ENCODE measurements around the gene WFDC13.
"Not testable (repeated sequence)": the region's sequence is repeated elsewhere in the genome, so short reads cannot be mapped to it uniquely, and the experiment has no call there.

WFDC13 gene

GRCh38 chr20:45701873-45702272, at the start of gene WFDC13:
TSS of gene WFDC13 (plus strand) at chr20:45702038. CDS start at chr20:45702124, 86 bp downstream.
- no peak for FAIRE-seq

GRCh38 chr20:45657038-45657437, 44.8 kb upstream of the WFDC13 start:
- not testable (repeated sequence) for FAIRE-seq

DNA sequence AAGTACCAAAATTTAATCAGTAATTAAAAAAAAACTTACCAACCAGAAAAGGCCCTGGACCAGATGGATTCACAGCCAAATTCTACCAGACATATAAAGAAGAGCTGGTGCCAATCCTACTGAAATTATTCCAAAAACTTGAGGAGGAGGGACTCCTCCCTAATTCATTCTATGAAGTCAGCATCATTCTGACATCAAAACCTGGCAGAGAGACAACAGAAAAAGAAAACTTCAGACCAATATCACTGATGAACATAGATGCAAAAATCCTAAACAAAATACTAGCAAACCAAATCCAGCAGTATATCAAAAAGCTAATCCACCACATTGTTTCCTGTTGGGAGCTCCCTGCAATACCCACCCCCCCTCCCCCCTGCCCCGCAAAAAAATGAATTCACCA, 31.7 kb upstream of the WFDC13 start, which contains the start of gene WFDC11:
WFDC11 (minus strand) TSS at position 101 of the 400 bp plus-strand sequence. CDS start 19,639 bp downstream, outside the sequence.
- no peak for FAIRE-seq

GRCh38 chr20:45672765-45673164, 29.1 kb upstream of the WFDC13 start:
- FAIRE-seq, result no peak

DNA sequence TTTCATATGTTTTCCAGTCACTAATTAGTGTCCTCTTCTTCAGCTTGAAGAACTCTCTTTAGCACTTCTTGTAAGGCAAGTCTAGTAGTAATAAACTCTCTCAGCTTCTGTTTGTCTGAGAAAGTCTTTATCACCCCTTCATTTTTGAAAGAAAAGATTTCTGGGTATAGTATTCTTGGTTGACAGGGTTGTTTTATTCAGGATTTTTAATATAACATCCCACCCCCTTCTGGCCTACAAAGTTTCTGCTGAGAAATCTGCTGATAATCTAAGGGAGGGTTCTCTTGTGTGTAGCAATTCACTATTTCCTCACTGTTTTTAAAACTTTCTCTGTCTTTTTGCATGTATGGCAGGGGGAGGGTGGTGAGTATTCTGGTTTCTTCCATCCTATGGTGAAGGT, 22.2 kb upstream of the WFDC13 start:
- no peak for FAIRE-seq

DNA sequence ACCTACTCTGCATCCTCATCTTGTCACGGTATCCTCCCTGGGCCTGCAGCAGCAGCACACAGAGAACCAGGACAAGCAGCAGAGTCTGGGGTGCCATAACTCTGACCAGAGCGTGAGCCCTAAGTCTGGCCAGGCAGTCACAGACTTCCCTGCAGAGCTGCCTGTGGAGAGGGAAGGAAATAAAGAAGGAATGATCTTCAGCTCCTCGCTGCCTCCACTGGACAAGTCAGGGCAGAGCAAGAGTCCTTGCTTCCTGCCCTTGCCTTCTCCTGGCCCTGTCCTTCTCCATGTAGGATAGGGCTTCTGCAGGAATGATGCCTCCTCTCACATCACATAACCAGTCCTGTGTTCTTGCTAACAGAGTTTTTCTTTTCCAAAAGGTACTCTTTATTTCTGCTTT, 15.9 kb upstream of the WFDC13 start:
- no peak for FAIRE-seq

DNA sequence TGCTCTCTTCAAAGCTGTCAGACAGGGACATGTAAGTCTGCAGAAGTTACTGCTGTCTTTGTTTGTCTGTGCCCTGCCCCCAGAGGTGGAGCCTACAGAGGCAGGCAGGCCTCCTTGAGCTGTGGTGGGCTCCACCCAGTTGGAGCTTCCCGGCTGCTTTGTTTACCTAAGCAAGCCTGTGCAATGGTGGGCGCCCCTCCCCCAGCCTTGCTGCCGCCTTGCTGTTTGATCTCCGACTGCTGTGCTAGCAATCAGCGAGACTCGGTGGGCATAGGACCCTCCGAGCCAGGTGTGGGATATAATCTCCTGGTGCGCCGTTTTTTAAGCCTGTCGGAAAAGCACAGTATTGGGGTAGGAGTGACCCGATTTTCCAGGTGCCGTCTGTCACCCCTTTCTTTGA, 8.5 kb upstream of the WFDC13 start:
- not testable (repeated sequence) for FAIRE-seq

GRCh38 chr20:45695496-45695895, 6.3 kb upstream of the WFDC13 start:
- no peak for FAIRE-seq

GRCh38 chr20:45701104-45701503, 734 bp upstream of the WFDC13 start:
- FAIRE-seq, result no peak

DNA sequence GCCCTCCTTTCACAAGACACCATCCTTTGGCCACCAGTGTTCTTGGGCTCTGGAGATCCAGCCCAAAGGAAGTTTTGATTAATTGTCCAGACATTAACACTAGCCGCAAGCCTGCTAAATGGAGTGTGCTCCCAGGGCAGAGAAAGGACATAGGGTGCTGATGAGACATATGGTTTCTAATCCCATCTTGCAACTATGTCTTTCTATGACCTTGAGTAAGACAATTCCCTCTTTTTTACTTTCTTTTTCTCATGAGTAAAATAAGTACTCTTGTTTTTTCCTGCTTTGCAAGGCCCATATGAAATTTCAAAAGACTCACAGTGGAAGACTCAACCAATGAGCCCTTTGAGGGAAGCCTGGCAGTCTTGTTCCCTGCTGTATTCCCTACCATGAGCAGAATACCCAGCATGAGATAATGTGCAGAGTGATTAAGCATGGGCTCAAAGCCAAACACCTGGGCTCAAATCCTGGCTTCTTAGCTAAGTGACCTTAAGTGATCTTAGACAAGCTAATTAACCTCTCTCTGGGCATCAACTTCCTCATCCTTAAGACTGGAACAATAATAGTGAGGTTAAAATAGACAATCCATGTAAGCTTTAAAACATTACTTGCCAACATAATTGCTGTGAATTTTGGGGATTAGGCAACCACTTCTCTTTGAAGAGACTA, 3.3 kb downstream of the WFDC13 start, which contains the start of gene WFDC10B:
WFDC10B (minus strand) TSS at position 51 of the 669 bp plus-strand sequence. CDS start 19,027 bp downstream, outside the sequence.
- FAIRE-seq, result no peak

- not testable (repeated sequence) for FAIRE-seq
Observed at GRCh38 chr20:45716141-45716688, 14.4 kb downstream of the WFDC13 start.

GRCh38 chr20:45722047-45722446, 20.2 kb downstream of the WFDC13 start, which contains the start of gene SPINT4:
TSS of gene SPINT4 (plus strand) at chr20:45722347. CDS start at chr20:45722368, 21 bp downstream.
- no peak for FAIRE-seq

GRCh38 chr20:45725134-45725533, 23.3 kb downstream of the WFDC13 start:
- FAIRE-seq, result no peak

DNA sequence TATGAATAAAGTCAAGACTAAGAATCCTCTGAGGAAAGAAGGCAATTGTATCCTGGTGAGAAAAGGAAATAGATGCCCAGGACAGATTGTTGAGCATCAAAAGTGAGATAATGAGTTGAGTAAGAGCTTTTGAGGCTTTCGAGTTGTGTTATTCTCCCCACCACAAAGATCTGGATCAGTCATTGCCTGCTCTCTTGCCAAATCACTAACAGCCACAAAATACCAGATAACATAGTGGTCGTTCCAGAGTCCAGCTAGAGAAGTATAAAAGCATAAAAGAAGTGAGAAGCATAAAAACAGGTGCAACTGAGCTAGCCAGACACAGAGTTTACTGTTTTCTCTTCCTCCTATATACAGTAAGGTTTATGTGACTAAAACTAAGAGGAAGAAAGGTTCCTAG, 25.2 kb downstream of the WFDC13 start:
- FAIRE-seq, result no peak

- FAIRE-seq, result no peak
Observed at GRCh38 chr20:45732199-45732598, 30.4 kb downstream of the WFDC13 start.

DNA sequence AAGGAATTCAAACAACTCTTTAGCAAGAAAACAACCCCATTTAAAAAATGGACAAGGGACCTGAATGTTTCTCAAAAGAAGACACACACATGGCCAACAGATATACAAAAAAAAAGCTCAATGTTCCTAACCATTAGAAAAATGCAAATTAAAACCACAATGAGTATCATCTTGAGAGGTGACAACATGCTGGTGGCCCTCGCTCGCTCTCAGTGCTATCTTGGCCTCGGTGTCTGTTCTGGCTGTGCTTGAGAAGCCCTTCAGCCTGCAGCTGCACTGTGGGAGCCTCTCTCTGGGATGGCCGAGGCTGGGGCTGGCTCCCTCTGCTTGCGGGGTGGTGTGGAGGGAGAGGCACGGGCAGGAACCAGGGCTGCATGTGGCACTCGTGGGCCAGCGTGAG, 33.7 kb downstream of the WFDC13 start:
- no peak for FAIRE-seq

GRCh38 chr20:45735988-45736387, 34.1 kb downstream of the WFDC13 start:
- FAIRE-seq, result no peak

GRCh38 chr20:45742596-45742995, 40.8 kb downstream of the WFDC13 start:
- no peak for FAIRE-seq

- FAIRE-seq, result no peak
Observed at GRCh38 chr20:45745015-45745414, 43.2 kb downstream of the WFDC13 start.

GRCh38 chr20:45751721-45752120, 49.9 kb downstream of the WFDC13 start:
- no peak for FAIRE-seq

GRCh38 chr20:45752746-45753145, 50.9 kb downstream of the WFDC13 start:
- FAIRE-seq, result no peak

GRCh38 chr20:45758096-45758495, 56.3 kb downstream of the WFDC13 start:
- no peak for FAIRE-seq

All from colon (tissue), 2 donors.